HCT116 (cell line): ENCODE results near the gene ZNF536. TPM values are rescaled to one million over a fixed set of nuclear protein-coding genes. Genes with fewer than 3 reads are reported as not detected.

Source experiments
- ATAC-seq: fragments of 200-7000 bp; cut with Tn5 transposase; 2 replicates; pipeline ENCODE4 v1.9.1; 2020; ENCODE audit warnings: mild to moderate bottlenecking, moderate library complexity
- BruUV-seq: library from RNA; stranded (reverse); fragments of 400-500 nt; replicated peaks from 2 replicates; lab custom pipeline; 2021; lab: Mats Ljungman, UMichigan
- CTCF ChIA-PET: fragments of 300-600 bp; sonication (Branson Sonifier 250); formaldehyde crosslinking; loops from one replicate; lab custom pipeline; 2021; ENCODE audit warnings: antibody characterized with exemption; lab: Charles Lee
- POLR2A ChIA-PET: fragments of 300-600, 350-600 bp; sonication (Branson Sonifier 250); formaldehyde crosslinking; loops from one replicate; lab custom pipeline; 2021; ENCODE audit warnings: antibody characterized with exemption; lab: Charles Lee
- RAD21 ChIA-PET, 2 experiments: fragments of 300-600 bp; sonication (Branson Sonifier 250); formaldehyde crosslinking; loops; one replicate each; lab custom pipeline; 2023; ENCODE audit warnings: low total read pairs in 2 of 2; ENCODE audit not compliant: uncharacterized antibody in 2 of 2, unreplicated experiment in 2 of 2, low non-redundant PET in 1 of 2; lab: Charles Lee
- DNase-seq: peaks from one replicate; pipeline ENCODE4 v3.0.0-alpha.2; 2010; ENCODE audit warnings: low read depth, low spot score
- H2AFZ ChIP-seq: fragments of 200-600 bp; shearing (Covaris generic), sonication (generic); 2 replicates; pipeline ENCODE4 v1.6.1; 2017; ENCODE audit warnings: low read depth, mixed run types, mixed read lengths, antibody characterized with exemption, low read length; ENCODE audit not compliant: poor library complexity, severe bottlenecking
- H3K27ac ChIP-seq: 2 replicates; pipeline ENCODE4 v1.5.1; 2012; ENCODE audit warnings: low read depth, low read length
- H3K27me3 ChIP-seq: fragments of 200-600 bp; sonication (generic); 2 replicates; pipeline ENCODE4 v1.6.1; 2016; ENCODE audit warnings: mixed run types, low read length, mixed read lengths; ENCODE audit not compliant: insufficient read depth
- H3K36me3 ChIP-seq, 2 experiments: fragments of 200-500 bp in 1 of 2; fragments of 200-600 bp in 1 of 2; sonication (Bioruptor generic) in 1 of 2; sonication (generic) in 1 of 2; 2 replicates each; pipeline versions ENCODE4 v1.5.1 to v1.6.1; 2014 to 2016; ENCODE audit warnings: low read length in 2 of 2, inconsistent platforms in 1 of 2, mixed read lengths in 1 of 2, mixed run types in 1 of 2; ENCODE audit not compliant: insufficient read depth in 2 of 2, control insufficient read depth in 1 of 2
- H3K4me1 ChIP-seq, 2 experiments: fragments of 200-600 bp in 1 of 2; sonication (generic) in 1 of 2; 2 replicates each; pipeline versions ENCODE4 v1.5.1 to v1.6.1; 2012 to 2017; ENCODE audit warnings: low read length in 2 of 2, inconsistent platforms in 1 of 2, mild to moderate bottlenecking in 1 of 2, mixed read lengths in 1 of 2, mixed run types in 1 of 2, moderate library complexity in 1 of 2; ENCODE audit not compliant: insufficient read depth in 2 of 2, control insufficient read depth in 1 of 2
- H3K4me2 ChIP-seq: fragments of 200-600 bp; sonication (generic); 2 replicates; pipeline ENCODE4 v1.6.1; 2017; ENCODE audit warnings: mixed run types, low read length, mixed read lengths
- H3K4me3 ChIP-seq, 2 experiments: fragments of 200-600 bp in 1 of 2; sonication (generic) in 1 of 2; replicated peaks in 1 of 2; 2 replicates each; pipeline ENCODE4 v1.5.1; 2011 to 2016; ENCODE audit warnings: low read length in 2 of 2, control low read depth in 1 of 2, low read depth in 1 of 2, mild to moderate bottlenecking in 1 of 2, mixed read lengths in 1 of 2, mixed run types in 1 of 2
- H3K79me2 ChIP-seq: fragments of 200-600 bp; sonication (generic); 2 replicates; pipeline ENCODE4 v1.6.1; 2017; ENCODE audit warnings: mild to moderate bottlenecking, mixed run types, low read length, moderate library complexity, mixed read lengths; ENCODE audit not compliant: insufficient read depth
- H3K9ac ChIP-seq: fragments of 200-600 bp; sonication (generic); 2 replicates; pipeline ENCODE4 v1.6.1; 2016; ENCODE audit warnings: low read length, mixed read lengths
- H3K9me2 ChIP-seq: fragments of 200-600 bp; sonication (generic), shearing (Covaris generic); 2 replicates; pipeline ENCODE4 v1.6.1; 2017; ENCODE audit warnings: mixed run types, mild to moderate bottlenecking, moderate library complexity; ENCODE audit not compliant: insufficient read depth
- H3K9me3 ChIP-seq, 2 experiments: fragments of 200-500 bp in 1 of 2; fragments of 200-600 bp in 1 of 2; sonication (Bioruptor generic) in 1 of 2; sonication (generic) in 1 of 2; 2 replicates each; pipeline ENCODE4 v1.6.1; 2014 to 2017; ENCODE audit warnings: low read length in 2 of 2, mixed read lengths in 2 of 2, inconsistent platforms in 1 of 2, low read depth in 1 of 2, mild to moderate bottlenecking in 1 of 2, mixed run types in 1 of 2, moderate library complexity in 1 of 2; ENCODE audit not compliant: control insufficient read depth in 1 of 2, insufficient read depth in 1 of 2
- H4K20me1 ChIP-seq: fragments of 200-600 bp; sonication (generic), shearing (Covaris generic); 2 replicates; pipeline ENCODE4 v1.6.1; 2017; ENCODE audit warnings: mixed run types, mild to moderate bottlenecking, moderate library complexity; ENCODE audit not compliant: insufficient read depth
- CBX3 ChIP-seq: IDR thresholded peaks from 2 replicates; pipeline ENCODE4 v1.6.1; 2012; ENCODE audit warnings: low read depth
- EGR1 ChIP-seq: IDR thresholded peaks from 2 replicates; pipeline ENCODE4 v1.6.1; 2012; ENCODE audit warnings: low read depth
- ELF1 ChIP-seq: IDR thresholded peaks from 2 replicates; pipeline ENCODE4 v1.6.1; 2012; ENCODE audit warnings: low read depth, borderline replicate concordance
- EZH2 ChIP-seq: fragments of 200-600 bp; sonication (generic); IDR thresholded peaks from 2 replicates; pipeline ENCODE4 v1.6.1; 2017; ENCODE audit warnings: antibody characterized with exemption, mixed run types
- EZH2phosphoT487 ChIP-seq: fragments of 200-600 bp; IDR thresholded peaks from 2 replicates; pipeline ENCODE4 v1.6.1; 2018; ENCODE audit warnings: antibody characterized with exemption, borderline replicate concordance
- POLR2A ChIP-seq: IDR thresholded peaks from 2 replicates; pipeline ENCODE4 v1.7.0; 2011; ENCODE audit warnings: borderline replicate concordance; ENCODE audit not compliant: insufficient read depth, insufficient read length; ENCODE audit errors: extremely low read depth
- POLR2AphosphoS5 ChIP-seq: IDR thresholded peaks from 2 replicates; pipeline ENCODE4 v1.6.1; 2011; ENCODE audit warnings: mild to moderate bottlenecking, low read depth, low read length, moderate library complexity
- RAD21 ChIP-seq: IDR thresholded peaks from 2 replicates; pipeline ENCODE4 v1.6.1; 2012; ENCODE audit warnings: low read depth, mild to moderate bottlenecking
- SP1 ChIP-seq: IDR thresholded peaks from 2 replicates; pipeline ENCODE4 v1.6.1; 2012; ENCODE audit warnings: low read depth
- TCF7L2 ChIP-seq: IDR thresholded peaks from 2 replicates; pipeline ENCODE4 v1.7.0; 2011; ENCODE audit warnings: borderline replicate concordance, inconsistent platforms; ENCODE audit not compliant: insufficient read depth, insufficient read length; ENCODE audit errors: extremely low read depth
- YY1 ChIP-seq: IDR thresholded peaks from 2 replicates; pipeline ENCODE4 v1.6.1; 2011; ENCODE audit warnings: low read length, low read depth, moderate library complexity, mild to moderate bottlenecking; ENCODE audit not compliant: insufficient replicate concordance; ENCODE audit errors: extremely low read depth
- ZFX ChIP-seq: fragments of 450-650 bp; IDR thresholded peaks from 2 replicates; pipeline ENCODE4 v1.6.1; 2017
- intact Hi-C: fragments of 100-400 bp; cut with micrococcal nuclease; formaldehyde crosslinking; loops from 2 replicates; pipeline ENCODE4 v1.10.0; 2022
- total RNA-seq: library from RNA; stranded (reverse); gene quantifications from one replicate; pipeline ENCODE4 v1.2.1, GENCODE V29; 2021; ENCODE audit not compliant: unreplicated experiment
- TF ChIP-seq, protein P1 (sequence below): IDR thresholded peaks from 2 replicates; pipeline ENCODE4 v1.6.1; 2011; ENCODE audit warnings: mild to moderate bottlenecking, low read length, moderate library complexity; ENCODE audit not compliant: insufficient replicate concordance; ENCODE audit errors: extremely low read depth
- TF ChIP-seq, protein P2 (sequence below): IDR thresholded peaks from 2 replicates; pipeline ENCODE4 v1.6.1; 2012
- TF ChIP-seq, protein P3 (sequence below): IDR thresholded peaks from 2 replicates; pipeline ENCODE4 v1.6.1; 2012
- TF ChIP-seq, protein P4 (sequence below), 3 experiments: fragments of 200-600 bp in 1 of 3; sonication (generic) in 1 of 3; IDR thresholded peaks in 2 of 3; conservative IDR thresholded peaks in 1 of 3; 2 replicates each; pipeline ENCODE4 v1.5.1; 2012 to 2017; ENCODE audit warnings: low read depth in 2 of 3, low read length in 2 of 3, antibody characterized with exemption in 1 of 3, borderline replicate concordance in 1 of 3, control low read depth in 1 of 3, mild to moderate bottlenecking in 1 of 3, mixed read lengths in 1 of 3, mixed run types in 1 of 3, moderate library complexity in 1 of 3; ENCODE audit not compliant: insufficient read depth in 1 of 3
- TF ChIP-seq, protein P5 (sequence below): IDR thresholded peaks from 2 replicates; pipeline ENCODE4 v1.6.1; 2012; ENCODE audit warnings: low read depth

The ZNF536 gene
- total RNA-seq, 1 experiment from 2014 or later: not detected

DNA sequence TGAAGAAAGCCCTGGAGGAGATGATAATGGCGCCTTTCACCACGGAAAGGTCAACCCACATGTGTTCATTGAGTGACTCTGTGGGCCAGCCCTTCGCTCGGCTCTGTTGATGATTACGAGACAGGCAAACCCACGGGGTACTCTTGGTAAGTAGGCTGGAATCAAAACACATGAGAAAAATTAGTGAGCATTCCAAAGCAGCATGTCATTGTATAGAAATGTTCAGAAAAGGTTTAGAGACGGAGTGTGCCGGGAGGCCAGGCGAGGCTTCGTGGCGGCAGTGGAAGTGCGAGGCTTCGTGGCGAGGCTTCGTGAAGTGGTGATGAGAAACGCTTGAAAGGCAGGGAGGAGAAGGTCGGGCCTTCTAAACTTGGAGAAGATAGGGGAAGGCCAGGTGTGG lies 144.3 kb downstream of the ZNF536 start:
- H3K4me3 ChIP-seq: no peak overlapping the region
- RAD21 ChIA-PET: no interaction called here
- H3K4me2 ChIP-seq: no peak overlapping the region
- TF ChIP-seq, protein P1, sequence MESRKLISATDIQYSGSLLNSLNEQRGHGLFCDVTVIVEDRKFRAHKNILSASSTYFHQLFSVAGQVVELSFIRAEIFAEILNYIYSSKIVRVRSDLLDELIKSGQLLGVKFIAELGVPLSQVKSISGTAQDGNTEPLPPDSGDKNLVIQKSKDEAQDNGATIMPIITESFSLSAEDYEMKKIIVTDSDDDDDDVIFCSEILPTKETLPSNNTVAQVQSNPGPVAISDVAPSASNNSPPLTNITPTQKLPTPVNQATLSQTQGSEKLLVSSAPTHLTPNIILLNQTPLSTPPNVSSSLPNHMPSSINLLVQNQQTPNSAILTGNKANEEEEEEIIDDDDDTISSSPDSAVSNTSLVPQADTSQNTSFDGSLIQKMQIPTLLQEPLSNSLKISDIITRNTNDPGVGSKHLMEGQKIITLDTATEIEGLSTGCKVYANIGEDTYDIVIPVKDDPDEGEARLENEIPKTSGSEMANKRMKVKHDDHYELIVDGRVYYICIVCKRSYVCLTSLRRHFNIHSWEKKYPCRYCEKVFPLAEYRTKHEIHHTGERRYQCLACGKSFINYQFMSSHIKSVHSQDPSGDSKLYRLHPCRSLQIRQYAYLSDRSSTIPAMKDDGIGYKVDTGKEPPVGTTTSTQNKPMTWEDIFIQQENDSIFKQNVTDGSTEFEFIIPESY: no peak
- TF ChIP-seq ELF1 (no peak), ZFX (no peak), POLR2AphosphoS5 (no peak), CBX3 (no peak), EZH2phosphoT487 (no peak), POLR2A (no peak), TCF7L2 (no peak), RAD21 (no peak), EGR1 (no peak), EZH2 (no peak), SP1 (no peak), YY1 (no peak)
- TF ChIP-seq, protein P2, sequence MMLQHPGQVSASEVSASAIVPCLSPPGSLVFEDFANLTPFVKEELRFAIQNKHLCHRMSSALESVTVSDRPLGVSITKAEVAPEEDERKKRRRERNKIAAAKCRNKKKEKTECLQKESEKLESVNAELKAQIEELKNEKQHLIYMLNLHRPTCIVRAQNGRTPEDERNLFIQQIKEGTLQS: no peak
- TF ChIP-seq, protein P3, sequence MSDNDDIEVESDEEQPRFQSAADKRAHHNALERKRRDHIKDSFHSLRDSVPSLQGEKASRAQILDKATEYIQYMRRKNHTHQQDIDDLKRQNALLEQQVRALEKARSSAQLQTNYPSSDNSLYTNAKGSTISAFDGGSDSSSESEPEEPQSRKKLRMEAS: no peak
- TF ChIP-seq, protein P4, sequence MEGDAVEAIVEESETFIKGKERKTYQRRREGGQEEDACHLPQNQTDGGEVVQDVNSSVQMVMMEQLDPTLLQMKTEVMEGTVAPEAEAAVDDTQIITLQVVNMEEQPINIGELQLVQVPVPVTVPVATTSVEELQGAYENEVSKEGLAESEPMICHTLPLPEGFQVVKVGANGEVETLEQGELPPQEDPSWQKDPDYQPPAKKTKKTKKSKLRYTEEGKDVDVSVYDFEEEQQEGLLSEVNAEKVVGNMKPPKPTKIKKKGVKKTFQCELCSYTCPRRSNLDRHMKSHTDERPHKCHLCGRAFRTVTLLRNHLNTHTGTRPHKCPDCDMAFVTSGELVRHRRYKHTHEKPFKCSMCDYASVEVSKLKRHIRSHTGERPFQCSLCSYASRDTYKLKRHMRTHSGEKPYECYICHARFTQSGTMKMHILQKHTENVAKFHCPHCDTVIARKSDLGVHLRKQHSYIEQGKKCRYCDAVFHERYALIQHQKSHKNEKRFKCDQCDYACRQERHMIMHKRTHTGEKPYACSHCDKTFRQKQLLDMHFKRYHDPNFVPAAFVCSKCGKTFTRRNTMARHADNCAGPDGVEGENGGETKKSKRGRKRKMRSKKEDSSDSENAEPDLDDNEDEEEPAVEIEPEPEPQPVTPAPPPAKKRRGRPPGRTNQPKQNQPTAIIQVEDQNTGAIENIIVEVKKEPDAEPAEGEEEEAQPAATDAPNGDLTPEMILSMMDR (IDR thresholded peaks at IDR 0.05 in 2 of 3, conservative IDR thresholded peaks at IDR 0.05 in 1 of 3; ENCODE audit: borderline replicate concordance in 1 of 3, insufficient read depth in 1 of 3, low read depth in 2 of 3, low read length in 2 of 3): no peak
- TF ChIP-seq, protein P5, sequence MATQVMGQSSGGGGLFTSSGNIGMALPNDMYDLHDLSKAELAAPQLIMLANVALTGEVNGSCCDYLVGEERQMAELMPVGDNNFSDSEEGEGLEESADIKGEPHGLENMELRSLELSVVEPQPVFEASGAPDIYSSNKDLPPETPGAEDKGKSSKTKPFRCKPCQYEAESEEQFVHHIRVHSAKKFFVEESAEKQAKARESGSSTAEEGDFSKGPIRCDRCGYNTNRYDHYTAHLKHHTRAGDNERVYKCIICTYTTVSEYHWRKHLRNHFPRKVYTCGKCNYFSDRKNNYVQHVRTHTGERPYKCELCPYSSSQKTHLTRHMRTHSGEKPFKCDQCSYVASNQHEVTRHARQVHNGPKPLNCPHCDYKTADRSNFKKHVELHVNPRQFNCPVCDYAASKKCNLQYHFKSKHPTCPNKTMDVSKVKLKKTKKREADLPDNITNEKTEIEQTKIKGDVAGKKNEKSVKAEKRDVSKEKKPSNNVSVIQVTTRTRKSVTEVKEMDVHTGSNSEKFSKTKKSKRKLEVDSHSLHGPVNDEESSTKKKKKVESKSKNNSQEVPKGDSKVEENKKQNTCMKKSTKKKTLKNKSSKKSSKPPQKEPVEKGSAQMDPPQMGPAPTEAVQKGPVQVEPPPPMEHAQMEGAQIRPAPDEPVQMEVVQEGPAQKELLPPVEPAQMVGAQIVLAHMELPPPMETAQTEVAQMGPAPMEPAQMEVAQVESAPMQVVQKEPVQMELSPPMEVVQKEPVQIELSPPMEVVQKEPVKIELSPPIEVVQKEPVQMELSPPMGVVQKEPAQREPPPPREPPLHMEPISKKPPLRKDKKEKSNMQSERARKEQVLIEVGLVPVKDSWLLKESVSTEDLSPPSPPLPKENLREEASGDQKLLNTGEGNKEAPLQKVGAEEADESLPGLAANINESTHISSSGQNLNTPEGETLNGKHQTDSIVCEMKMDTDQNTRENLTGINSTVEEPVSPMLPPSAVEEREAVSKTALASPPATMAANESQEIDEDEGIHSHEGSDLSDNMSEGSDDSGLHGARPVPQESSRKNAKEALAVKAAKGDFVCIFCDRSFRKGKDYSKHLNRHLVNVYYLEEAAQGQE: no peak
- H2AFZ ChIP-seq: no peak overlapping the region
- H3K9ac ChIP-seq: no peak overlapping the region
- POLR2A ChIA-PET: no interaction called here
- DNase-seq (no peak), ATAC-seq (no peak)
- H3K4me1 ChIP-seq: no peaks in the 10 kb centered on the region
- no peaks in the 10 kb centered on the region for H3K36me3 ChIP-seq
- H3K27me3 ChIP-seq: no peaks in the 10 kb centered on the region
- BruUV-seq: no TSS peak
- intact Hi-C loops: no loop called here
- no peaks in the 10 kb centered on the region for H4K20me1 ChIP-seq
- no peak overlapping the region for H3K27ac ChIP-seq
- no peaks in the 10 kb centered on the region for H3K9me3 ChIP-seq
- H3K79me2 ChIP-seq: no peaks in the 10 kb centered on the region
- no peaks in the 10 kb centered on the region for H3K9me2 ChIP-seq
- CTCF ChIA-PET: no interaction called here
